Prostate gland (tissue), 2 donors: Measurements from ENCODE around the gene ABCG1. TPM values are rescaled to one million over a fixed set of nuclear protein-coding genes. Genes with fewer than 3 reads are reported as not detected.

Experiments used
- DNase-seq: peaks from one replicate; pipeline ENCODE4 v3.0.0-alpha.2; 2019; ENCODE audit warnings: low spot score
- H3K27ac ChIP-seq, 2 donors: fragments of 200-600 bp; sonication (generic); 2 replicates each; pipeline ENCODE4 v1.5.1; 2017 to 2019
- H3K27me3 ChIP-seq: fragments of 200-600 bp; sonication (generic); replicated peaks from 2 replicates; pipeline ENCODE4 v1.5.1; 2019; ENCODE audit not compliant: insufficient read depth
- H3K36me3 ChIP-seq, 2 donors: fragments of 200-600 bp; sonication (generic); 1 replicate in 1 of 2; 2 replicates in 1 of 2; pipeline versions ENCODE4 v1.5.1 to v1.8.1; 2017 to 2019
- H3K4me1 ChIP-seq: fragments of 200-600 bp; sonication (generic); replicated peaks from 2 replicates; pipeline ENCODE4 v1.5.1; 2019
- H3K4me3 ChIP-seq, 2 donors: fragments of 200-600 bp; sonication (generic); 2 replicates each; pipeline ENCODE4 v1.5.1; 2017 to 2019
- H3K9me3 ChIP-seq: fragments of 200-600 bp; sonication (generic); 2 replicates; pipeline ENCODE4 v1.5.1; 2017
- POLR2A ChIP-seq: fragments of 450-650 bp; IDR thresholded peaks from one replicate; pipeline ENCODE4 v1.6.1; 2016; ENCODE audit warnings: antibody characterized with exemption, mild to moderate bottlenecking
- POLR2AphosphoS5 ChIP-seq: sonication (generic); formaldehyde crosslinking; IDR thresholded peaks from one replicate; pipeline ENCODE4 v1.6.1; 2017; ENCODE audit warnings: antibody characterized with exemption
- WGBS: methylation state at CpG from one replicate; pipeline ENCODE4 v1.1.5; 2018; 5-methylcytosine and 5-hydroxymethylcytosine counted together
- intact Hi-C: fragments of 100-400 bp; cut with DNase I; formaldehyde crosslinking; loops from one replicate; pipeline ENCODE4 v1.14.2; 2022
- total RNA-seq, 2 donors: library from RNA; depleted of rRNA; stranded (reverse); fragments of >200 nt; gene quantifications; one replicate each; pipeline ENCODE4 v1.1.0, GENCODE V29; 2016
- TF ChIP-seq, protein P1 (sequence below), 4 experiments: fragments of 200-600 bp in 2 of 4; fragments of 450-650 bp in 2 of 4; sonication (generic) in 2 of 4; IDR thresholded peaks; 1 replicate in 3 of 4; 2 replicates in 1 of 4; pipeline ENCODE4 v1.5.1; 2016 to 2019; ENCODE audit warnings: antibody characterized with exemption in 4 of 4, mild to moderate bottlenecking in 2 of 4, moderate library complexity in 2 of 4

ABCG1 gene
- total RNA-seq, 2 donors from 2014 or later: 22.7 to 28.3 TPM

DNA sequence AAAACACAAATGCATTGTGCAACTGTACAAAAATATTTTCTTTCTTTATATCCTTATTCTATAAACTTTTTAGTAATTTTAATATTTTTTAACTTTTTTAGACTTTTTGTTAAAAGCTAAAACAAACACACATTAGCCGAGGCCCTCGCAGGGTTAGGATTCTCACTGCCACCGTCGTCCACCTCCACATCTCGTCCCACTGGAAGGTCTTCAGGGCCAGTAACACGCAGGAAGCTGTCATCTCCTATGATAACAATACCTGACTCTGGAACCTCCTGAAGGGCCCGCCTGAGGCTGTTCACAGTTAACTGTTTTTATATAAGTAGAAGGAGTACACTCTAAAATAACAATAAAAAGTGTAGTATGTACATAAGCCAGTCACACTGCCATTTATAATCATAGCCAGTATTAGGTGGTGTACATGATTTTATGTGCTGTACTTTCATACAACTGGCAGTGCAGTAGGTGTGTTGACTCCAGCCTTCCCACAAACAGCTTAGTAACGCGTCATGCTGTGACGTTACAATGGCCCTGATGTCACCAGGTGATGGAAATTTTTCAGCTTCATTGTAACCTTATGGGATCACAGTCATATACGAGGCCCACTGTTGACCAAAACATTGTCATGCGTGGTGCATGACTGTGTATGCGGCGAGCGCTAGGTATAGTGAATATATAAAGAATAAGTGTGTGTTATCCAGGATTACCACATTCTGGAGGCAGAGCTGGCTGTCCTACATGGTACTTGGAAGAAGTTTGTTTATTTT, 123.0 kb downstream of the ABCG1 start:
- no peaks in the 10 kb centered on the region for H3K9me3 ChIP-seq
- intact Hi-C loops: no loop called here
- WGBS: 86% methylated on average over 15 of the region's 15 CpGs
- H3K4me3 ChIP-seq: no peak overlapping the region
- no peaks in the 10 kb centered on the region for H3K36me3 ChIP-seq
- TF ChIP-seq, protein P1, sequence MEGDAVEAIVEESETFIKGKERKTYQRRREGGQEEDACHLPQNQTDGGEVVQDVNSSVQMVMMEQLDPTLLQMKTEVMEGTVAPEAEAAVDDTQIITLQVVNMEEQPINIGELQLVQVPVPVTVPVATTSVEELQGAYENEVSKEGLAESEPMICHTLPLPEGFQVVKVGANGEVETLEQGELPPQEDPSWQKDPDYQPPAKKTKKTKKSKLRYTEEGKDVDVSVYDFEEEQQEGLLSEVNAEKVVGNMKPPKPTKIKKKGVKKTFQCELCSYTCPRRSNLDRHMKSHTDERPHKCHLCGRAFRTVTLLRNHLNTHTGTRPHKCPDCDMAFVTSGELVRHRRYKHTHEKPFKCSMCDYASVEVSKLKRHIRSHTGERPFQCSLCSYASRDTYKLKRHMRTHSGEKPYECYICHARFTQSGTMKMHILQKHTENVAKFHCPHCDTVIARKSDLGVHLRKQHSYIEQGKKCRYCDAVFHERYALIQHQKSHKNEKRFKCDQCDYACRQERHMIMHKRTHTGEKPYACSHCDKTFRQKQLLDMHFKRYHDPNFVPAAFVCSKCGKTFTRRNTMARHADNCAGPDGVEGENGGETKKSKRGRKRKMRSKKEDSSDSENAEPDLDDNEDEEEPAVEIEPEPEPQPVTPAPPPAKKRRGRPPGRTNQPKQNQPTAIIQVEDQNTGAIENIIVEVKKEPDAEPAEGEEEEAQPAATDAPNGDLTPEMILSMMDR (IDR thresholded peaks at IDR 0.05): no peak
- no peak for TF ChIP-seq POLR2A
- peak; percentile 78 for TF ChIP-seq POLR2AphosphoS5
- no peaks in the 10 kb centered on the region for H3K4me1 ChIP-seq
- DNase-seq: peak; percentile 28
- H3K27ac ChIP-seq: no peak overlapping the region
- no peaks in the 10 kb centered on the region for H3K27me3 ChIP-seq

DNA sequence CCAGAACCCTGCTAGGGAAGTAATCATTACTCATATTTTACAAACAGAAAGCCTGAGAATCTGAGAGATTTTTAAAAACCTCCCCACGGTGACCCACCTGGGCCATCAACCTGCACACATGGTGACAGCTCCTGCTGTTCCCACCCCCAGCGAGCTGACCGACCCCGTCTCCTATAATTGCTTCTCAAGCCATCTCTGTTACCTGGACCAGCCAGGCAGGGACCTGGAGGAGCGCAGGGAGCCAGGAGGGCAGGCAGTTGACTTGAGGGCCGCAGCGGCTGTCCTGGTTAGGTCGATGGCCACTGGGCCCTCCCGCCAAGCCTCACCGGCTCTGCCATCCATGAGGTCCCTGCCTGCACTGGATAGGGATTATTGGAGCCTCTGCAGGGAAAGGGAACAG, 124.2 kb downstream of the ABCG1 start:
- WGBS: 91% methylated on average over 10 of the region's 10 CpGs

DNA sequence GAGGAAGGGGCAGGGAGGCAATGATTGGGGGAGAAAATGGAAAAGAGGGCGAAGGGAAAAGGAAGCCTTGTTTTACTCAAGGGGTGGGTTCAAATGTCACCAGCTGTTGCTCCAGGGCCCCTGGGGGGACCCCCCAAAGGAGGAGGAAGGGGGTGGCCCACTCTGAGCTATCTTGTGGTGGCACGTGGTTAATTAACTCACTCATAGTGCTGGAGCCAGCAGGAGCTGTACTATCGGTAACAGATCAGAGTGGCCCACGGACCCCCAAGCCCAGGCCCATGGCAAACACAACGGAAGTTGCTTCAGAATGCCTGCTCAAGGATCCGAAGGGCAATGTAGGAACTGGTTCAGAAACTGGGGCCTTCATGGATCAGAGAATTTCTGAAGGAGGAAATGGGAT, 124.6 kb downstream of the ABCG1 start:
- WGBS: 86% methylated on average over 6 of the region's 6 CpGs
- Histone ChIP-seq H3K4me3 (no peak overlapping the region), H3K27ac (no peak overlapping the region), H3K9me3 (no peaks in the 10 kb centered on the region), H3K4me1 (no peaks in the 10 kb centered on the region), H3K27me3 (no peaks in the 10 kb centered on the region), H3K36me3 (no peaks in the 10 kb centered on the region)
- intact Hi-C loops: no loop called here
- TF ChIP-seq POLR2A: no peak
- TF ChIP-seq POLR2AphosphoS5: no peak
- TF ChIP-seq, protein P1 (IDR thresholded peaks at IDR 0.05): no peak
- no peak for DNase-seq

More for the DNA sequence above, 124.2 kb downstream of the ABCG1 start:
- Histone ChIP-seq H3K4me1 (no peaks in the 10 kb centered on the region), H3K4me3 (no peak overlapping the region), H3K36me3 (no peaks in the 10 kb centered on the region), H3K27me3 (no peaks in the 10 kb centered on the region), H3K27ac (no peak overlapping the region), H3K9me3 (no peaks in the 10 kb centered on the region)
- intact Hi-C loops: no loop called here
- TF ChIP-seq POLR2AphosphoS5 (no peak), POLR2A (no peak)
- TF ChIP-seq, protein P1 (IDR thresholded peaks at IDR 0.05): no peak
- no peak for DNase-seq

DNA sequence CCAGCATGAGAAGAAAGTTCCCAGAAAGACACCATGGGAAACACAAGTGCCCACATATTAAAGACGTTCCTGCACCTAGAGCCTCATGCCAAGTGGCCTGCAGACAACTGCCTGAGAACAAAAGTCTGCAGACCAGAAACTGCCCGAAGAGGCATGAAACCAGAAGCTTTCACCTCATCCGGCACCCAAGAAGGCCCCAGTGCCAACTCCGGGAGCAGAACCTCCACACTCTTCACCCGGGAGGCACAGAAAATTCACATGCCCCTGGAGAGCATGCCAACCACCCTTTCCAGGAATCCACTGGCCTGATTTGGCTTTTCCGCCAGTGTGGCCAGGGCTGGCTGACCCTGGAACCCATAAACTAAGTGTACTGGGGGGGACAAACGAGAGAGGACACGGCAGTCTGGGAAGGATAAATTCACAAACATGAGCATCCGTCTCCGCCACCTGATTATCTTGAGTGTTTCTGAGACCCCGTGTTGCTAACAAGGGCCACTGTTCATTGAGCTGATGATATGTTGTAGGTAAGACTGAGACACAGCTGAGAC, 125.1 kb downstream of the ABCG1 start:
- no peak overlapping the region for H3K27ac ChIP-seq
- WGBS: 89% methylated on average over 11 of the region's 11 CpGs
- intact Hi-C loops: no loop called here
- TF ChIP-seq, protein P1 (IDR thresholded peaks at IDR 0.05): no peak
- no peak for TF ChIP-seq POLR2AphosphoS5
- no peak overlapping the region for H3K4me3 ChIP-seq
- DNase-seq: no peak
- no peaks in the 10 kb centered on the region for H3K9me3 ChIP-seq
- H3K4me1 ChIP-seq: no peaks in the 10 kb centered on the region
- no peaks in the 10 kb centered on the region for H3K36me3 ChIP-seq
- no peaks in the 10 kb centered on the region for H3K27me3 ChIP-seq

DNA sequence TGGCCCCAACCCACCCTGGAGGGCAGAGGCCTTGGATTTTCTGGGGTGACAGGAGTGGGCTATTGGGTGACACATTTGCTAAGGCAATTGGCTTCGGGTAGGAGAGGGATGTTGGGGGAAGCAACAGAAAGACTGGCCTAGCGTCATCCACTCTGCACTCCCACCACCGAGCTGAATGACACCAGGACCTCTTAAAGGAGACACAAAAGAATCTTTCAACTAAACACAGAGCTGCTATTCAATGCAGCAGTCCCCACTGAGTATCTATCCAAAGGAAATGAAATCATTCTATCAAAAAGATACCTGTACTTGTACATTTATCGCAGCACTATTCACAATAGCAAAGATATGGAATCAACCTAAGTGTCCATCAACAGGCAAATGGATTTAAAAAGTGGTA, 125.7 kb downstream of the ABCG1 start:
- Histone ChIP-seq H3K27me3 (no peaks in the 10 kb centered on the region), H3K4me3 (no peak overlapping the region), H3K4me1 (no peaks in the 10 kb centered on the region), H3K9me3 (no peaks in the 10 kb centered on the region), H3K36me3 (no peaks in the 10 kb centered on the region), H3K27ac (no peak overlapping the region)
- DNase-seq: no peak
- intact Hi-C loops: no loop called here
- 72% methylated on average over 4 of the region's 4 CpGs for WGBS
- TF ChIP-seq POLR2AphosphoS5: no peak
- TF ChIP-seq, protein P1 (IDR thresholded peaks at IDR 0.05): no peak
- TF ChIP-seq POLR2A: no peak
